WTC11 (cell line): ENCODE results near the gene CCDC198. TPM values are rescaled to one million over a fixed set of nuclear protein-coding genes. Genes with fewer than 3 reads are reported as not detected.

Experiments used
- ATAC-seq: fragments of 200-7000 bp; cut with Tn5 transposase; 2 replicates; pipeline ENCODE4 v1.10.0; 2021; ENCODE audit warnings: mild to moderate bottlenecking, moderate library complexity
- CTCF ChIA-PET: fragments of 300-600 bp; sonication (Branson Sonifier 250); formaldehyde crosslinking; loops from one replicate; lab custom pipeline; 2021; ENCODE audit warnings: antibody characterized with exemption; lab: Charles Lee
- POLR2A ChIA-PET: fragments of 350-600 bp; sonication (Branson Sonifier 250); formaldehyde crosslinking; loops from one replicate; lab custom pipeline; 2021; ENCODE audit warnings: antibody characterized with exemption; lab: Charles Lee
- DNase-seq: peaks from one replicate; pipeline ENCODE4 v3.0.0; 2021; ENCODE audit warnings: low spot score
- H3K27ac Mint-ChIP-seq: 2 replicates; pipeline ENCODE4 v1.8.0; 2021; ENCODE audit warnings: mixed read lengths
- H3K27me3 Mint-ChIP-seq: 2 replicates; pipeline ENCODE4 v1.8.0; 2021; ENCODE audit warnings: low read depth, mild to moderate bottlenecking, moderate library complexity, mixed read lengths
- H3K36me3 Mint-ChIP-seq: 2 replicates; pipeline ENCODE4 v1.8.0; 2021; ENCODE audit warnings: mixed read lengths
- H3K4me1 Mint-ChIP-seq: 2 replicates; pipeline ENCODE4 v1.8.0; 2022; ENCODE audit warnings: mixed read lengths
- H3K4me3 Mint-ChIP-seq: 2 replicates; pipeline ENCODE4 v1.8.0; 2021; ENCODE audit warnings: mild to moderate bottlenecking, moderate library complexity, mixed read lengths
- H3K9me3 Mint-ChIP-seq: 2 replicates; pipeline ENCODE4 v1.8.0; 2021; ENCODE audit warnings: mixed read lengths
- ATF3 ChIP-seq: sonication (generic); formaldehyde crosslinking; conservative IDR thresholded peaks from 2 replicates; pipeline ENCODE4 v1.8.1; 2022; ENCODE audit warnings: mild to moderate bottlenecking, missing genetic modification reagents
- CREB1 ChIP-seq: sonication (generic); formaldehyde crosslinking; IDR thresholded peaks from 2 replicates; pipeline ENCODE4 v1.8.0; 2023; ENCODE audit warnings: mild to moderate bottlenecking, missing genetic modification reagents
- E2F5 ChIP-seq: sonication (generic); formaldehyde crosslinking; IDR thresholded peaks from 2 replicates; pipeline ENCODE4 v1.8.1; 2022; ENCODE audit warnings: mild to moderate bottlenecking, moderate library complexity, missing genetic modification reagents
- FOXK1 ChIP-seq: sonication (generic); formaldehyde crosslinking; IDR thresholded peaks from 2 replicates; pipeline ENCODE4 v1.8.0; 2022; ENCODE audit warnings: mild to moderate bottlenecking, moderate library complexity, missing genetic modification reagents
- GRHL2 ChIP-seq: fragments of 250-450 bp; sonication (Bioruptor Pico); IDR thresholded peaks from 2 replicates; pipeline ENCODE4 v1.8.0; 2022; ENCODE audit warnings: mild to moderate bottlenecking, moderate library complexity; ENCODE audit not compliant: insufficient replicate concordance, severe bottlenecking
- JAZF1 ChIP-seq: fragments of 250-450 bp; sonication (Bioruptor Pico); IDR thresholded peaks from 2 replicates; pipeline ENCODE4 v1.9.0; 2021; ENCODE audit warnings: moderate library complexity, mild to moderate bottlenecking, inconsistent platforms
- KAT7 ChIP-seq: sonication (generic); formaldehyde crosslinking; IDR thresholded peaks from 2 replicates; pipeline ENCODE4 v1.8.1; 2023; ENCODE audit warnings: missing genetic modification reagents, mild to moderate bottlenecking, borderline replicate concordance
- OVOL2 ChIP-seq: fragments of 250-450 bp; sonication (Bioruptor Pico); IDR thresholded peaks from 2 replicates; pipeline ENCODE4 v1.9.0; 2021; ENCODE audit warnings: mild to moderate bottlenecking, borderline replicate concordance
- PRDM15 ChIP-seq: sonication (generic); formaldehyde crosslinking; IDR thresholded peaks from 2 replicates; pipeline ENCODE4 v1.8.0; 2022; ENCODE audit warnings: missing genetic modification reagents
- SMAD4 ChIP-seq: sonication (generic); formaldehyde crosslinking; IDR thresholded peaks from 2 replicates; pipeline ENCODE4 v1.8.0; 2022; ENCODE audit warnings: mild to moderate bottlenecking, missing genetic modification reagents
- SOX15 ChIP-seq: fragments of 250-450 bp; sonication (Bioruptor Pico); IDR thresholded peaks from 2 replicates; pipeline ENCODE4 v1.9.0; 2021; ENCODE audit warnings: mild to moderate bottlenecking
- STAT6 ChIP-seq: sonication (generic); formaldehyde crosslinking; conservative IDR thresholded peaks from 2 replicates; pipeline ENCODE4 v1.8.1; 2023; ENCODE audit warnings: mild to moderate bottlenecking, low read depth, missing genetic modification reagents, moderate library complexity
- TP53 ChIP-seq: sonication (generic); formaldehyde crosslinking; IDR thresholded peaks from 2 replicates; pipeline ENCODE4 v1.8.1; 2023; ENCODE audit warnings: mild to moderate bottlenecking, missing genetic modification reagents
- ZNF121 ChIP-seq: sonication (generic); formaldehyde crosslinking; IDR thresholded peaks from 2 replicates; pipeline ENCODE4 v1.8.0; 2023; ENCODE audit warnings: missing genetic modification reagents
- ZNF416 ChIP-seq: fragments of 250-450 bp; sonication (Bioruptor Pico); IDR thresholded peaks from 2 replicates; pipeline ENCODE4 v1.9.0; 2021; ENCODE audit warnings: mild to moderate bottlenecking, inconsistent platforms
- ZNF425 ChIP-seq: fragments of 250-450 bp; sonication (Bioruptor Pico); conservative IDR thresholded peaks from 2 replicates; pipeline ENCODE4 v1.9.0; 2021; ENCODE audit warnings: mild to moderate bottlenecking
- ZNF532 ChIP-seq: fragments of 250-450 bp; sonication (Bioruptor Pico); IDR thresholded peaks from 2 replicates; pipeline ENCODE4 v1.9.0; 2021; ENCODE audit warnings: mild to moderate bottlenecking, borderline replicate concordance
- total RNA-seq: library from RNA; stranded (reverse); gene quantifications from 3 replicates; pipeline ENCODE4 v1.2.3, GENCODE V29; 2021

CCDC198 gene
- total RNA-seq, 1 experiment from 2014 or later, result not detected

- no peaks in the 10 kb centered on the region for H3K4me1 Mint-ChIP-seq
- DNase-seq, result no peak
- H3K4me3 Mint-ChIP-seq, result no peak overlapping the region
- TF ChIP-seq CREB1 (CRISPR knock-in tag), result no peak
- TF ChIP-seq E2F5 (CRISPR knock-in tag), result no peak
- TF ChIP-seq TP53 (CRISPR knock-in tag), result no peak
- TF ChIP-seq PRDM15 (CRISPR knock-in tag), result no peak
- TF ChIP-seq GRHL2 (CRISPR knock-in tag), result no peak
- no peak for TF ChIP-seq FOXK1
- TF ChIP-seq OVOL2 (CRISPR knock-in tag), result no peak
- no peak for TF ChIP-seq SMAD4 (CRISPR knock-in tag)
- TF ChIP-seq ATF3 (CRISPR knock-in tag), result no peak
- no peak for TF ChIP-seq STAT6 (CRISPR knock-in tag)
- TF ChIP-seq ZNF425 (CRISPR knock-in tag), result no peak
- no peak for TF ChIP-seq ZNF416
- no peak for TF ChIP-seq JAZF1 (CRISPR knock-in tag)
- no peak for TF ChIP-seq KAT7 (CRISPR knock-in tag)
- no peak for TF ChIP-seq SOX15 (CRISPR knock-in tag)
- no peak for TF ChIP-seq ZNF121 (CRISPR knock-in tag)
- TF ChIP-seq ZNF532 (CRISPR knock-in tag), result no peak
- TF ChIP-seq, all 79 proteins: peak for 0
- ATAC-seq, result peak; percentile 60; the same call in 1 of the 2 replicates
- H3K27ac Mint-ChIP-seq, result no peak overlapping the region
- no peaks in the 10 kb centered on the region for H3K27me3 Mint-ChIP-seq
- POLR2A ChIA-PET, result no interaction called here
- CTCF ChIA-PET, result interaction anchor here (1.5 kb wide), 1 partner anchor 40 kb away, joined by 10 read pairs; no protein-coding TSS in a partner anchor
- no peaks in the 10 kb centered on the region for H3K36me3 Mint-ChIP-seq
- H3K9me3 Mint-ChIP-seq, result no peaks in the 10 kb centered on the region
Observed at GRCh38 chr14:57486767-57487379, 6.8 kb downstream of the CCDC198 start.
